Memory B cell (primary cell): ENCODE data around the gene DMTF1.
A peak's percentile ranks its signal among the peaks of the same experiment; 100 is the strongest.
"Not testable (repeated sequence)": the region's sequence is repeated elsewhere in the genome, so short reads cannot be mapped to it uniquely, and the experiment has no call there.

ENCODE experiments used
- ATAC-seq: fragments of 150-1000 bp; cut with Tn5 transposase; 2 replicates; pipeline ENCODE4 v1.10.0; 2021; ENCODE audit warnings: low read depth, mild to moderate bottlenecking, moderate library complexity
- DNase-seq, 2 donors: peaks; one replicate each; pipeline ENCODE4 v3.0.0; 2022; ENCODE audit warnings: low spot score in 2 of 2
- H3K27ac Mint-ChIP-seq: one replicate; pipeline ENCODE4 v1.8.0; 2022; ENCODE audit warnings: mild to moderate bottlenecking, moderate library complexity, mixed read lengths
- H3K27me3 Mint-ChIP-seq: one replicate; pipeline ENCODE4 v1.8.0; 2022; ENCODE audit warnings: mixed read lengths
- H3K36me3 Mint-ChIP-seq: one replicate; pipeline ENCODE4 v1.8.0; 2022; ENCODE audit warnings: mild to moderate bottlenecking, mixed read lengths
- H3K4me1 Mint-ChIP-seq: one replicate; pipeline ENCODE4 v1.8.0; 2022; ENCODE audit warnings: mixed read lengths
- H3K4me3 Mint-ChIP-seq: one replicate; pipeline ENCODE4 v1.8.0; 2022; ENCODE audit warnings: mild to moderate bottlenecking, moderate library complexity, mixed read lengths
- H3K9me3 Mint-ChIP-seq: one replicate; pipeline ENCODE4 v1.8.0; 2022; ENCODE audit warnings: mixed read lengths

DMTF1 gene

GRCh38 chr7:87193912-87194311 lies 41.7 kb downstream of the DMTF1 start:
- DNase-seq (no peak), ATAC-seq (no peak)
- Mint-ChIP-seq H3K27ac (peak overlapping the region; percentile 80), H3K4me1 (peaks cover 22% of the 10 kb centered on the region), H3K27me3 (no peaks in the 10 kb centered on the region), H3K9me3 (no peaks in the 10 kb centered on the region), H3K4me3 (no peak overlapping the region), H3K36me3 (peaks cover 23% of the 10 kb centered on the region)

GRCh38 chr7:87199241-87199640 lies 47.0 kb downstream of the DMTF1 start:
- ATAC-seq (no peak), DNase-seq (no peak)
- H3K36me3 Mint-ChIP-seq = peaks cover 37% of the 10 kb centered on the region
- H3K27me3 Mint-ChIP-seq = no peaks in the 10 kb centered on the region
- peaks cover 2% of the 10 kb centered on the region for H3K9me3 Mint-ChIP-seq
- H3K4me1 Mint-ChIP-seq = peaks cover 49% of the 10 kb centered on the region
- H3K27ac Mint-ChIP-seq = peak overlapping the region; percentile 72
- no peak overlapping the region for H3K4me3 Mint-ChIP-seq

- Mint-ChIP-seq H3K9me3 (peaks cover 2% of the 10 kb centered on the region), H3K27me3 (no peaks in the 10 kb centered on the region), H3K27ac (peak overlapping the region; percentile 72), H3K4me1 (peaks cover 49% of the 10 kb centered on the region), H3K36me3 (peaks cover 38% of the 10 kb centered on the region), H3K4me3 (no peak overlapping the region)
- no peak for ATAC-seq
- DNase-seq = no peak
Observed at GRCh38 chr7:87199700-87200450, 47.6 kb downstream of the DMTF1 start.

- peak overlapping the region; percentile 72 for H3K27ac Mint-ChIP-seq
- peaks cover 51% of the 10 kb centered on the region for H3K36me3 Mint-ChIP-seq
- peaks cover 8% of the 10 kb centered on the region for H3K9me3 Mint-ChIP-seq
- no peak for ATAC-seq
- H3K27me3 Mint-ChIP-seq = no peaks in the 10 kb centered on the region
- H3K4me1 Mint-ChIP-seq = peaks cover 48% of the 10 kb centered on the region
- H3K4me3 Mint-ChIP-seq = peak overlapping the region; percentile 8
- DNase-seq = no peak
Observed at GRCh38 chr7:87202208-87202607, 50.0 kb downstream of the DMTF1 start.

- Mint-ChIP-seq H3K9me3 (peaks cover 8% of the 10 kb centered on the region), H3K4me3 (no peak overlapping the region), H3K27me3 (no peaks in the 10 kb centered on the region), H3K36me3 (peaks cover 50% of the 10 kb centered on the region), H3K4me1 (peaks cover 48% of the 10 kb centered on the region), H3K27ac (peak overlapping the region; percentile 72)
- ATAC-seq (no peak), DNase-seq (no peak)
Observed at GRCh38 chr7:87202705-87203104, 50.5 kb downstream of the DMTF1 start.

- peaks cover 54% of the 10 kb centered on the region for H3K36me3 Mint-ChIP-seq
- peak overlapping the region; percentile 78 for H3K27ac Mint-ChIP-seq
Observed at GRCh38 chr7:87203929-87204328, 51.7 kb downstream of the DMTF1 start.

GRCh38 chr7:87204933-87205332 lies 52.7 kb downstream of the DMTF1 start:
- H3K27ac Mint-ChIP-seq = peak overlapping the region; percentile 78
- peaks cover 56% of the 10 kb centered on the region for H3K4me1 Mint-ChIP-seq
- DNase-seq (no peak), ATAC-seq (no peak)
- H3K36me3 Mint-ChIP-seq = peaks cover 54% of the 10 kb centered on the region
- H3K9me3 Mint-ChIP-seq = peaks cover 13% of the 10 kb centered on the region
- H3K27me3 Mint-ChIP-seq = no peaks in the 10 kb centered on the region
- no peak overlapping the region for H3K4me3 Mint-ChIP-seq

More at GRCh38 chr7:87203929-87204328, 51.7 kb downstream of the DMTF1 start:
- not testable (repeated sequence) for H3K27me3 Mint-ChIP-seq, ATAC-seq, H3K9me3 Mint-ChIP-seq, DNase-seq, H3K4me3 Mint-ChIP-seq
- peaks cover 56% of the 10 kb centered on the region for H3K4me1 Mint-ChIP-seq

GRCh38 chr7:87205701-87206100 lies 53.4 kb downstream of the DMTF1 start:
- H3K9me3 Mint-ChIP-seq = peaks cover 13% of the 10 kb centered on the region
- not testable (repeated sequence) for H3K27me3 Mint-ChIP-seq, H3K4me3 Mint-ChIP-seq, ATAC-seq, DNase-seq
- peaks cover 51% of the 10 kb centered on the region for H3K4me1 Mint-ChIP-seq
- peak overlapping the region; percentile 79 for H3K27ac Mint-ChIP-seq
- H3K36me3 Mint-ChIP-seq = peaks cover 53% of the 10 kb centered on the region

- DNase-seq = no peak
- ATAC-seq = no peak
- Mint-ChIP-seq H3K4me1 (peaks cover 55% of the 10 kb centered on the region), H3K27me3 (no peaks in the 10 kb centered on the region), H3K36me3 (peaks cover 52% of the 10 kb centered on the region), H3K4me3 (no peak overlapping the region), H3K9me3 (peaks cover 13% of the 10 kb centered on the region), H3K27ac (peak overlapping the region; percentile 79)
Observed at GRCh38 chr7:87206361-87206760, 54.1 kb downstream of the DMTF1 start.

GRCh38 chr7:87209295-87209924 lies 57.2 kb downstream of the DMTF1 start:
- Mint-ChIP-seq H3K27me3 (no peaks in the 10 kb centered on the region), H3K27ac (peak overlapping the region; percentile 90), H3K9me3 (peaks cover 11% of the 10 kb centered on the region), H3K4me1 (peaks cover 62% of the 10 kb centered on the region), H3K4me3 (peak overlapping the region; percentile 47), H3K36me3 (peaks cover 39% of the 10 kb centered on the region)
- no peak for DNase-seq
- no peak for ATAC-seq

GRCh38 chr7:87210506-87210905 lies 58.3 kb downstream of the DMTF1 start:
- DNase-seq = no peak
- no peak for ATAC-seq
- peaks cover 61% of the 10 kb centered on the region for H3K4me1 Mint-ChIP-seq

GRCh38 chr7:87212498-87212897 lies 60.2 kb downstream of the DMTF1 start:
- ATAC-seq = no peak

More at GRCh38 chr7:87210506-87210905, 58.3 kb downstream of the DMTF1 start:
- Mint-ChIP-seq H3K9me3 (peaks cover 9% of the 10 kb centered on the region), H3K36me3 (peaks cover 34% of the 10 kb centered on the region), H3K27me3 (no peaks in the 10 kb centered on the region), H3K27ac (peak overlapping the region; percentile 90), H3K4me3 (no peak overlapping the region)

GRCh38 chr7:87213252-87213651 lies 61.0 kb downstream of the DMTF1 start:
- Mint-ChIP-seq H3K4me1 (peaks cover 61% of the 10 kb centered on the region), H3K27me3 (no peaks in the 10 kb centered on the region), H3K9me3 (peaks cover 4% of the 10 kb centered on the region), H3K4me3 (peak overlapping the region; percentile 85), H3K36me3 (peaks cover 17% of the 10 kb centered on the region), H3K27ac (peak overlapping the region; percentile 92)
- ATAC-seq (no peak), DNase-seq (no peak)

More at GRCh38 chr7:87212498-87212897, 60.2 kb downstream of the DMTF1 start:
- DNase-seq = no peak
- Mint-ChIP-seq H3K27ac (peak overlapping the region; percentile 92), H3K9me3 (peaks cover 4% of the 10 kb centered on the region), H3K4me3 (peak overlapping the region; percentile 85), H3K4me1 (peaks cover 66% of the 10 kb centered on the region), H3K36me3 (peaks cover 24% of the 10 kb centered on the region), H3K27me3 (no peaks in the 10 kb centered on the region)

- peaks cover 14% of the 10 kb centered on the region for H3K36me3 Mint-ChIP-seq
- no peaks in the 10 kb centered on the region for H3K27me3 Mint-ChIP-seq
- ATAC-seq = no peak
- H3K4me1 Mint-ChIP-seq = peaks cover 55% of the 10 kb centered on the region
- DNase-seq = no peak
- peaks cover 4% of the 10 kb centered on the region for H3K9me3 Mint-ChIP-seq
- peak overlapping the region; percentile 88 for H3K27ac Mint-ChIP-seq
- peak overlapping the region; percentile 63 for H3K4me3 Mint-ChIP-seq
Observed at GRCh38 chr7:87213811-87214210, 61.6 kb downstream of the DMTF1 start.
